NCI-H146 treated with DMSO at 0.1 percent for 48 hours (cell line): Measurements from ENCODE around the gene PHKA1.
A peak's percentile ranks its signal among the peaks of the same experiment; 100 is the strongest.
"Not testable (repeated sequence)": the region's sequence is repeated elsewhere in the genome, so short reads cannot be mapped to it uniquely, and the experiment has no call there.

ENCODE experiments used
- DNase-seq: peaks from one replicate; lab custom pipeline; 2025; ENCODE audit not compliant: unreplicated experiment; lab: John Stamatoyannopoulos, UW

The PHKA1 gene

GRCh38 chrX:72713599-72714477 is at the start of gene PHKA1:
PHKA1 (minus strand) TSS chrX:72714306; CDS start chrX:72713880, 426 bp downstream.
- peak; percentile 35 for DNase-seq

- not testable (repeated sequence) for DNase-seq
These were observed 46.3 kb upstream of the PHKA1 start for GRCh38 chrX:72760454-72760853.

DNA sequence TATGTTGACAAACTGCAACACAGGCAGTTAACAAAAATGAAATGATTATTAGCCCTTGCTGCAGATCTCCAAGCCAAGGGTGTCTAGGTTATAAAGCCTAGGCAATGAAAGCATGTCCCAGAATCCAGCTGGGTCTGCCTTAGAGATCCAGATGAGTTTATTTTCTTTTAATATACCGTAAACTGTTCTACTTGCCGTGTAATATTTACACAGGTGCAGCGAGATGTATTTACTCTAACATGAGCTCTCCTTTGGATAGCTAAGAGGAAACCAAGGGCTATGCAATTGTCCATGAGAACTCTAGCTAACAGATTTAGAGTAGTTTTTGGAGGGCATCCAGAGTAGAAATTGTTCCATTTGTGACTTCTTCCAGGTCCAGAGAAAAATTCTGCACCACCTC is 34.4 kb upstream of the PHKA1 start:
- DNase-seq: not testable (repeated sequence)

DNA sequence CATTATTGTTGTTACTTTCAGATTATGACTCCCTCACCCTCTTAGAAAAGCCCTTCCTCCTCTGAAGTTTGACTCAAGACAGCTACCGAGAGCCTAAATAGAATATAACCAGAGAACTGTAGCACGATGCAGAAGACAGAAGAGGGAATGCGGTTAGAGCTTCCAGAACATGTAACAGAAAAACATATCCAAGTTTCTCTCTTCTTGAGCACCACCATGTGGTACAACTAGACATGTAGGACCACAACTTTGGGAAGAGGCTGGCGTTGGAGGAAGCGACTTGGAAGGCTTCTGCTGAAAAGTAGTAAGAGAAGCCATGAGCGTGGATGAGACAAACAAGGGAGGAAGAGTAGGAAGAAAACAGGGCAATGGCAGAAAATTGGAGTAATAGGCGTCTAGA is 31.4 kb upstream of the PHKA1 start:
- not testable (repeated sequence) for DNase-seq

DNA sequence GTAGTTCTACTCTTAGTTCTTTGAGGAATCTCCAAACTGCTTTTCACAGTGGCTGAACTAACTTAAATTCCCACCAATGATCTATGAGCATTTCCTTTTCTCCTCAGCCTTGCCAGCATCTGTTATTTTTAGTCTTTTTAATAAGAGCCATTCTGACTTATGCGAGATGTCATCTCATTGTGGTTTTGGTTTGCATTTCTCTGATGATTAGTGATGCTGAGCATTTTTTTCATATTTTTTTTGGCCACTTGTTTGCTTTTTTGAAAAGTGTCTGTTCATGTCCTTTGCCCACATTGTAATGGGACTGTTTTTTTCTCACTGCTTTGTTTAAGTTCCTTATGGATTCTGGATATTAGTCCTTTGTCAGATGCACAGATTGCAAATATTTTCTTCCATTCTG is 21.5 kb upstream of the PHKA1 start:
- no peak for DNase-seq

DNA sequence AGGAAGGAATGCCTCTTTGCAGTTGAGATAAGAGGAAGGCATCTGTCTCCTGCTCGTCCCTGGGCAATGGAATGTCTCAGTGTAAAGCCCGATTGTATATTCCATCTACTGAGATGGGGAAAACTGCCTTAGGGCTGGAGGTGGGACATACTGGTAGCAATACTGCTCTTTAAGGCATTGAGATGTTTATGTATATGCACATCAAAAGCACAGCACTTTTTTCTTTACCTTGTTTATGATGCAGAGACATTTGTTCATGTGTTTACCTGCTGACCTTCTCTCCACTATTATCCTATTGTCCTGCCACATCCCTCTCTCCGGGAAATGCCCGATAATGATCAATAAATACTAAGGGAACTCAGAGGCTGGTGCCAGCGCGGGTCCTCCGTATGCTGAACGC is 19.5 kb upstream of the PHKA1 start:
- DNase-seq: not testable (repeated sequence)

DNA sequence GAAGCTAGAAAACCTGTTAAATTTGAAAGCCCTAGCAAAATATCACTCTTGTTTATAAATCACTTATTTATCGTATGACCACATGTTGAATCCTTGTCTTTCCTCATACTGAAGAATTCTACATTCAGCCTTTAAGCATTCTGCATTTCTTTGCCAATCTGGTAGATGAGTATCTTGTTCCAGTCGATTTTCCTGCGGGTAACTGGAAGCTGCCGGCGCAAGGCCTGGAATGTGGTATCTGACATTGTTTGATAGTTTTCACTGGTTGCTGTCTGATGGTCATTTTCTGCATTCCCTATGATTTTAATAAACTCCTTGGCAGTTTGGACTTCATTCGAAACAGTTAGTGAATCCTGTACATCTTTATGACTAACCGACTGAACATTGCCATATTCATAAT is 13.7 kb upstream of the PHKA1 start:
- no peak for DNase-seq

DNA sequence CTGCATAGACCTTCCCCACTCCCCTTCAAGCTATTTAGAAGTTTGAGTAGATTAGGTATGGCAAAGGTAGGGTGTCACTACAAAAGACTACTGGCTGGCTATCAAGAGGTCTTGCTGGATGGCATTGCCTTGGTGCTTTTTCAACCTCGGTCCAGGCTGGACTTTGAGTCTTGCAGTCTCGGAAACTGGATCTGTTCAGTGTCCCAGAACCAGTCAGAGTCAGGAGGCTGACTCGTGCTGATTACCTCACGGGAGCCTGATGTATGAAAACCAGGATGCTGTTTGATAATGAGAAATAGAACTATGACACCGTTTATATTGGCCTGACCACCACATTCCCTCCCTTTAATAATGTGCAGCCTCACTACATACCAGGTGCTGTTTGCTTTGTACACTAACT is 2.7 kb upstream of the PHKA1 start:
- no peak for DNase-seq

- no peak for DNase-seq
These were observed 1.4 kb upstream of the PHKA1 start for GRCh38 chrX:72715546-72715945.

DNA sequence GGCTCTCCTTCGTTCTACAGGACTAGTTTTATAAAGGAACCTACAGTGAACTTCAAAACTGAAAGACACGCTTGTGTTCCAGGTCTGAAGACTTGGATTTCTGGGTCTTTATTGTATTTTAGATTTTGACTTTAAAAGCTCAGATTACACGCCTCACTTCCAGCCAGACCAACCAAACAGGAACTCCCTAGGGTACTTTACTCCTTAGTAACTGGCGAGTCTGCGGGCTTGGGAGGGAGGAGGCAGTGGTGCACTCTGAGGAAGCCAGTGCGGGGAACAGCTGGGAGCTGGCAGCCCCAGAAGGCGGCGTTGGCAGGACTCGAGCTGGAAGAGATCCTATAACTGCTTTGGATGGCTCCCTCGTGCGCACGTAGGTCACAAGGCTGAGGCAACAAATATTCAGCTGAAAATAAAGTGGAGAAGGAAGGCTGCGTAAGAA is 391 bp upstream of the PHKA1 start:
- DNase-seq: peak; percentile 47

DNA sequence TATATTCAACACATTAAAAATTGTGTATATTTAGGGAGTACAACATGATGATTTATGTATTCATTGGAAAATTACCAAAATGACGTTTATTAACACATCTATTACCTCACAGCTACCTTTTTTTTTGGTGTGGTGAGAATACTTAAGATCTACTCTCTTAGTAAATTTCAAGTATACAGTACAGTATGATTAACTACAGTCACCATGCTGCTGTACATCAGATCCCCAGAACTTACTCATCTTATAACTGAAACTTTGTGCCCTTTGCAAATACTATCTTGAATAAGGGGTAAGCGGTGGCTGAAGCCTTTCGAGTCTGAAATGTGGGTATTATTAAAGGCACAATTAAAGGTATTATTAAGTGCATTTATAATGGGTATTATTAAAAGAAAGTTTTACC is 976 bp downstream of the PHKA1 start:
- no peak for DNase-seq

GRCh38 chrX:72712094-72712755 is 1.9 kb downstream of the PHKA1 start:
- DNase-seq: no peak

GRCh38 chrX:72705814-72706213 is 8.3 kb downstream of the PHKA1 start:
- DNase-seq: no peak

DNA sequence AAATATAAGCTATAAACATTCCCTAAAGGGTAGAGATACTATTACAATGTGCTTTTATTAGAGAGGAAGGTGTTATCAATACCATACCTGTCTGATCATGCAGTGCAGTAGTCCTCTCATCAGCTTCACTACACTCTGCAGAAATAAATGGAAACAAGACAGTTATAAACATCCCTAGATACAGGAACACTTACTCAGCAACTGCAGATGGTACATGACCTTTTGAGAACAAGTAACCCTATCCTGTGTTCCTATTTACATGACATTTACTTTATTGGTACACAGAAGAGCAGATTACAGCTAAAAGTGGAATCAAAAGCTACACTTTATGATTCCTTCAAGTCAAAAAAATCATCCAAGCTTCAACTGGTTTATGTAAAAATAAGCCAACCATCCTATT is 9.0 kb downstream of the PHKA1 start:
- DNase-seq: no peak

- DNase-seq: no peak
These were observed 19.9 kb downstream of the PHKA1 start for GRCh38 chrX:72694170-72694569.

DNA sequence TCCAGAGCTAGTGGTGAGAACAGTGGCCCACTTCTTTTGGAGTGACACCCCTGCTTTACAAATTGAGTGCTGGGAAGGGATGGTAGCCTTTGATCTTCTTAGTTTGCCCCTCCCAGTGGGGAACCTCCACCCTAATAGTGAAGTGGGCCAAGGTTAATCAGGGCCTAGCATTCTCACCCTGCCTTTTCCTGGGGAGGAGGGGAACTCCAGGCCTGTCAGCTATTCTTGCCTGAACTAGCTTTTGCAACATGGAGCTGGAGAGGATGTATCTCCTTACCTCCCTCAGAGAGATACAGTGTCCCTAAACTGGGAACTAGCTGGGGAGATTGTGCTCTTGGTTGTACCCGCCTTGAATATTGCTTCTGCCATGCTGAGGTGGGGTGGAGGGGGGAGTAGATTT is 20.6 kb downstream of the PHKA1 start:
- no peak for DNase-seq

- DNase-seq: no peak
These were observed 26.7 kb downstream of the PHKA1 start for GRCh38 chrX:72687396-72687795.

GRCh38 chrX:72685810-72686456 is 28.2 kb downstream of the PHKA1 start:
- no peak for DNase-seq

DNA sequence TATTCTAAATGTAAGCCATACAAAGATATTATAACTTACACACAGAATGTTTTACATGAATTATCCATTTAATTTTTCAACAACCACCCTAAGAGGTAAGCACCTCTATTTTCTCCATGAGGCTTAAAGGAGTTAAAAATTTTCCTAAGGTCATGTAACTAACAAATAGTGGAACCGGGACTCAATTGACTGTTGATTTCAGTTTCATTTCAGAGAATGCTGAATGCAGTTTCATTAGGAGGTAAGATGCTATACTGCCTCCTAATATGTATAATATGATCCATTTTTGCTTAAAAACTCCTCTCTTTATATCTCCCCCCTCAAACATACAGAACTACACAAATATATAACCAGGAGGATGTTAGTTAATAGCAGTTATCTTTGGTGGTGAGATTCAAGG is 29.1 kb downstream of the PHKA1 start:
- DNase-seq: no peak

DNA sequence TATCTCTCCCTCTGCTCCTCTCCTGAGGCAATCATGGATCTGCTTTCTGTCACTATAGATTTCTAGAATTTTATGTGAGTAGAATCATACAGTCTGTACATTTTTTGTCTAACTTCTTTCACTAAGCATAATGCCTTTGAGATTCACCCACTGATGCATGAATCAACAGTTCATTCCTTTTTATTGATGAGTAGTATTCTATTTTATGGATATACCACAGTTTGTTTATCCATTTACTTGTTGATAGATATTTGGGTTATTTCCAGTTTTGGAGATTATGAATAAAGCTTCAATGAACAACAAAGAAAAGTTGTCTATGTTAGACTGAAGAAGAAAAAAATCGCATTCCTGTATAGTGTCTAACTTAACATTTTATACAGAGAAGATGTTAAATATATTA is 30.5 kb downstream of the PHKA1 start:
- DNase-seq: no peak

DNA sequence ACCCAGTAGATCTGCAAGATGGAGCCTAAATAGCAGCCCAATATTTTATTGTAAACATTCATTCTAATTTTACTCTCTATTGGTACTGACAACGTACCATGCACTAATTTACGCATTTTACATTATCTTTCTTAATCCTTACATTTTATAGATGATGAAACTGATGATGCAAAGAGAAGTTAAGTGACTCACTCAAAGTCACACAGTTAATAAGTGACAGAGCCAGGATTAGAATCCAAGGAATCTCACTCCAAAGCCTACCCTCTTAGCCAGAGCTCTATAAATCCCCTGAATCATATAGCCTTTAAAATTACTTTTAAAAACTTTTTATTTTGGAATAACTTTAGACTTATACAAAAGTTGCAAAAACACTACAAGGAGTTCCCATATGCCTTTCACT is 37.6 kb downstream of the PHKA1 start:
- DNase-seq: no peak

- not testable (repeated sequence) for DNase-seq
These were observed 40.2 kb downstream of the PHKA1 start for GRCh38 chrX:72673951-72674350.
